H1 (cell line): ENCODE data around the gene RPL21. TPM values are rescaled to one million over a fixed set of nuclear protein-coding genes. Genes with fewer than 3 reads are reported as not detected.

Source experiments
- CTCF ChIA-PET: fragments of 300-600 bp; sonication (Branson Sonifier 250); formaldehyde crosslinking; loops from one replicate; lab custom pipeline; 2021; ENCODE audit not compliant: partially characterized antibody; lab: Charles Lee
- POLR2A ChIA-PET: fragments of 300-600 bp; sonication (Branson Sonifier 250); formaldehyde crosslinking; loops from one replicate; lab custom pipeline; 2021; ENCODE audit warnings: inconsistent platforms; ENCODE audit not compliant: partially characterized antibody; lab: Charles Lee
- DNase-seq, 2 experiments: peaks; one replicate each; pipeline versions ENCODE4 v3.0.0 to v3.0.0-alpha.2; 2010 to 2022; ENCODE audit warnings: low spot score in 2 of 2, low read depth in 1 of 2, mixed read lengths in 1 of 2
- FAIRE-seq: peaks from 2 replicates; lab custom pipeline; 2011; peaks lifted over from hg19 to GRCh38; lab: Jason Lieb, UNC
- H2AFZ ChIP-seq: 2 replicates; pipeline ENCODE4 v1.8.1; 2012; ENCODE audit warnings: low read length, inconsistent platforms
- H2AK5ac ChIP-seq: 2 replicates; pipeline ENCODE4 v1.6.1; 2013; ENCODE audit warnings: low read depth, low read length
- H2BK120ac ChIP-seq: replicated peaks from 2 replicates; pipeline ENCODE3; 2013; ENCODE audit warnings: low read depth, low read length, inconsistent platforms
- H2BK12ac ChIP-seq: 2 replicates; pipeline ENCODE4 v1.6.1; 2013; ENCODE audit warnings: low read depth, low read length
- H2BK15ac ChIP-seq: 2 replicates; pipeline ENCODE4 v1.6.1; 2013; ENCODE audit warnings: low read length
- H2BK20ac ChIP-seq: 2 replicates; pipeline ENCODE4 v1.6.1; 2013; ENCODE audit warnings: low read length
- H2BK5ac ChIP-seq: 2 replicates; pipeline ENCODE4 v1.6.1; 2013; ENCODE audit warnings: low read depth, low read length
- H3K14ac ChIP-seq: 2 replicates; pipeline ENCODE4 v1.6.1; 2013; ENCODE audit warnings: inconsistent platforms; ENCODE audit not compliant: insufficient read length
- H3K18ac ChIP-seq: 2 replicates; pipeline ENCODE4 v1.6.1; 2013; ENCODE audit warnings: low read length; ENCODE audit errors: extremely low read depth
- H3K23ac ChIP-seq: 2 replicates; pipeline ENCODE4 v1.6.1; 2013; ENCODE audit warnings: inconsistent platforms; ENCODE audit not compliant: insufficient read length
- H3K23me2 ChIP-seq: 2 replicates; pipeline ENCODE4 v1.6.1; 2013; ENCODE audit warnings: low read depth, low read length
- H3K27ac ChIP-seq: 2 replicates; pipeline ENCODE4 v1.6.1; 2011; ENCODE audit warnings: low read depth, low read length, inconsistent platforms
- H3K27me3 ChIP-seq, 4 experiments: replicated peaks in 1 of 4; 1 replicate in 1 of 4; 2 replicates in 3 of 4; pipeline versions ENCODE4 v1.6.1 to v1.8.1; 2011 to 2013; ENCODE audit warnings: low read length in 3 of 4, mild to moderate bottlenecking in 3 of 4, inconsistent platforms in 2 of 4, mixed read lengths in 2 of 4, moderate library complexity in 1 of 4; ENCODE audit not compliant: control insufficient read depth in 3 of 4, insufficient read depth in 3 of 4; ENCODE audit errors: extremely low read depth in 1 of 4
- H3K36me3 ChIP-seq, 4 experiments: 2 replicates each; pipeline versions ENCODE4 v1.6.1 to v1.8.1; 2011 to 2013; ENCODE audit warnings: mild to moderate bottlenecking in 4 of 4, low read length in 3 of 4, moderate library complexity in 2 of 4, control low read depth in 1 of 4, inconsistent platforms in 1 of 4; ENCODE audit not compliant: insufficient read depth in 4 of 4, control insufficient read depth in 2 of 4
- H3K4ac ChIP-seq: replicated peaks from 2 replicates; pipeline ENCODE3; 2013; ENCODE audit warnings: low read length, low read depth, mixed read lengths, inconsistent platforms; ENCODE audit not compliant: insufficient read length
- H3K4me1 ChIP-seq, 4 experiments: replicated peaks in 1 of 4; 1 replicate in 1 of 4; 2 replicates in 3 of 4; pipeline versions ENCODE4 v1.6.1 to v1.8.1; 2011 to 2013; ENCODE audit warnings: low read length in 3 of 4, inconsistent platforms in 2 of 4, mixed read lengths in 1 of 4; ENCODE audit not compliant: insufficient read depth in 4 of 4, control insufficient read depth in 3 of 4
- H3K4me2 ChIP-seq, 2 experiments: 2 replicates each; pipeline versions ENCODE4 v1.6.1 to v1.8.1; 2011 to 2013; ENCODE audit warnings: low read depth in 2 of 2, low read length in 2 of 2, control low read depth in 1 of 2, inconsistent platforms in 1 of 2, mild to moderate bottlenecking in 1 of 2; ENCODE audit not compliant: insufficient read depth in 1 of 2
- H3K4me3 ChIP-seq, 4 experiments: fragments of 200-600, 300-600 bp in 1 of 4; sonication (generic), shearing (Covaris generic), sonication (Bioruptor Twin) in 1 of 4; 2 replicates each; pipeline versions ENCODE4 v1.5.1 to v1.8.1; 2011 to 2016; ENCODE audit warnings: low read length in 4 of 4, low read depth in 3 of 4, control low read depth in 2 of 4, inconsistent platforms in 2 of 4, mild to moderate bottlenecking in 2 of 4, mixed read lengths in 1 of 4, moderate library complexity in 1 of 4; ENCODE audit not compliant: insufficient read depth in 2 of 4; ENCODE audit errors: extremely low read depth in 1 of 4
- H3K56ac ChIP-seq: replicated peaks from 2 replicates; pipeline ENCODE3; 2013; ENCODE audit warnings: low read depth, mild to moderate bottlenecking, mixed read lengths, low read length, inconsistent platforms; ENCODE audit not compliant: insufficient read length
- H3K79me1 ChIP-seq: 2 replicates; pipeline ENCODE4 v1.6.1; 2013; ENCODE audit warnings: low read depth, low read length, control low read depth
- H3K79me2 ChIP-seq, 2 experiments: 2 replicates each; pipeline versions ENCODE4 v1.6.1 to v1.8.1; 2012 to 2013; ENCODE audit warnings: low read length in 2 of 2, mild to moderate bottlenecking in 2 of 2, inconsistent platforms in 1 of 2; ENCODE audit not compliant: insufficient read depth in 2 of 2, control insufficient read depth in 1 of 2
- H3K9ac ChIP-seq, 4 experiments: replicated peaks in 1 of 4; 1 replicate in 1 of 4; 2 replicates in 3 of 4; pipeline versions ENCODE4 v1.6.1 to v1.8.1; 2011 to 2013; ENCODE audit warnings: low read depth in 3 of 4, low read length in 3 of 4, control low read depth in 2 of 4, mild to moderate bottlenecking in 2 of 4, moderate library complexity in 2 of 4, inconsistent platforms in 1 of 4; ENCODE audit errors: extremely low read depth in 1 of 4
- H3K9me3 ChIP-seq, 2 experiments: 2 replicates each; pipeline versions ENCODE4 v1.6.1 to v1.8.1; 2012 to 2013; ENCODE audit warnings: mild to moderate bottlenecking in 2 of 2, moderate library complexity in 2 of 2, control low read depth in 1 of 2, inconsistent platforms in 1 of 2, low read depth in 1 of 2, low read length in 1 of 2, mixed read lengths in 1 of 2; ENCODE audit not compliant: insufficient read depth in 2 of 2
- H4K20me1 ChIP-seq, 2 experiments: replicated peaks in 1 of 2; 2 replicates each; pipeline versions ENCODE3 to v1.8.1; 2011 to 2013; ENCODE audit warnings: inconsistent platforms in 2 of 2, low read length in 2 of 2, mild to moderate bottlenecking in 1 of 2; ENCODE audit not compliant: insufficient read depth in 2 of 2, control insufficient read depth in 1 of 2
- H4K5ac ChIP-seq: 2 replicates; pipeline ENCODE4 v1.6.1; 2013; ENCODE audit warnings: low read length, low read depth, mixed read lengths, inconsistent platforms; ENCODE audit not compliant: insufficient read length
- H4K8ac ChIP-seq: 2 replicates; pipeline ENCODE4 v1.8.0; 2013; ENCODE audit warnings: mild to moderate bottlenecking, moderate library complexity, low read length, inconsistent platforms; ENCODE audit not compliant: insufficient read depth; ENCODE audit errors: extremely low read depth
- H4K91ac ChIP-seq: replicated peaks from 2 replicates; pipeline ENCODE3; 2013; ENCODE audit warnings: low read length, mixed read lengths, inconsistent platforms; ENCODE audit not compliant: insufficient read length
- ASH2L ChIP-seq: fragments of 200-600, 300-600 bp; sonication (generic); IDR thresholded peaks from one replicate; pipeline ENCODE4 v1.7.1; 2017; ENCODE audit warnings: low read length
- GTF2F1 ChIP-seq: IDR thresholded peaks from 2 replicates; pipeline ENCODE4 v1.6.1; 2012; ENCODE audit warnings: low read depth, low read length, improper control_type of control experiment, borderline replicate concordance
- KDM4A ChIP-seq: IDR thresholded peaks from one replicate; pipeline ENCODE4 v1.7.1; 2012; ENCODE audit warnings: low read depth, mild to moderate bottlenecking, moderate library complexity, low read length, inconsistent platforms; ENCODE audit not compliant: severe bottlenecking
- PHF8 ChIP-seq: fragments of 200-600 bp; sonication (generic); conservative IDR thresholded peaks from 2 replicates; pipeline ENCODE4 v1.7.1; 2012; ENCODE audit warnings: low read depth, mild to moderate bottlenecking, inconsistent platforms, low read length, moderate library complexity
- RAD21 ChIP-seq, 2 experiments: IDR thresholded peaks in 1 of 2; conservative IDR thresholded peaks in 1 of 2; 2 replicates each; pipeline ENCODE4 v1.6.1; 2011; ENCODE audit warnings: low read depth in 2 of 2, low read length in 2 of 2, improper control_type of control experiment in 1 of 2, inconsistent platforms in 1 of 2, mild to moderate bottlenecking in 1 of 2, moderate library complexity in 1 of 2
- RBBP5 ChIP-seq: IDR thresholded peaks from 2 replicates; pipeline ENCODE4 v1.7.1; 2012; ENCODE audit warnings: low read depth, mild to moderate bottlenecking, inconsistent platforms, low read length, moderate library complexity, borderline replicate concordance
- TAF7 ChIP-seq: optimal IDR thresholded peaks from 2 replicates; pipeline ENCODE3; 2011; ENCODE audit warnings: low read depth, mild to moderate bottlenecking, inconsistent platforms, low read length, moderate library complexity, borderline replicate concordance
- WGBS, 2 experiments: shearing (Covaris generic) in 1 of 2; methylation state at CpG; one replicate each; pipeline versions ENCODE4 v1.1.6 to v1.1.7; 2013 to 2015; ENCODE audit warnings: low lambda C conversion rate in 2 of 2, mixed read lengths in 2 of 2, inconsistent platforms in 1 of 2, low coverage in 1 of 2, missing lambda C conversion rate in 1 of 2; ENCODE audit not compliant: insufficient replicate concordance in 2 of 2, insufficient coverage in 1 of 2, insufficient read length in 1 of 2; ENCODE audit errors: extremely low coverage in 1 of 2, missing lambda C conversion rate in 1 of 2; 5-methylcytosine and 5-hydroxymethylcytosine counted together
- polyA plus RNA-seq, 7 experiments: library from polyadenylated mRNA; depleted of rRNA in 3 of 7; stranded (reverse) in 5 of 7; unstranded in 2 of 7; fragments of >200 nt in 5 of 7; fragments of 200-250 nt in 2 of 7; gene quantifications; 1 replicate in 5 of 7; 2 replicates in 1 of 7; 4 replicates in 1 of 7; pipeline versions ENCODE4 v1.2.1 to v1.2.3, GENCODE V29; 2011 to 2013; ENCODE audit warnings: missing spikeins in 2 of 7, mixed read lengths in 2 of 7
- total RNA-seq: library from RNA; stranded (reverse); fragmentation: NEBNext Ultra II Directional; extraction: Animal tissue kit (Norgen Biotek cat#: 25700); gene quantifications from 2 replicates; pipeline ENCODE4 v1.2.1, GENCODE V29; 2021
- TF ChIP-seq, protein P1 (sequence below): IDR thresholded peaks from 2 replicates; pipeline ENCODE4 v1.6.1; 2011; ENCODE audit warnings: low read length, improper control_type of control experiment

RPL21 gene
- total and polyA plus RNA-seq, 2 of the 8 experiments (the other 6 are each of a cell fraction or from before 2014, with no cell fraction given), result 624 to 1,283 TPM

DNA sequence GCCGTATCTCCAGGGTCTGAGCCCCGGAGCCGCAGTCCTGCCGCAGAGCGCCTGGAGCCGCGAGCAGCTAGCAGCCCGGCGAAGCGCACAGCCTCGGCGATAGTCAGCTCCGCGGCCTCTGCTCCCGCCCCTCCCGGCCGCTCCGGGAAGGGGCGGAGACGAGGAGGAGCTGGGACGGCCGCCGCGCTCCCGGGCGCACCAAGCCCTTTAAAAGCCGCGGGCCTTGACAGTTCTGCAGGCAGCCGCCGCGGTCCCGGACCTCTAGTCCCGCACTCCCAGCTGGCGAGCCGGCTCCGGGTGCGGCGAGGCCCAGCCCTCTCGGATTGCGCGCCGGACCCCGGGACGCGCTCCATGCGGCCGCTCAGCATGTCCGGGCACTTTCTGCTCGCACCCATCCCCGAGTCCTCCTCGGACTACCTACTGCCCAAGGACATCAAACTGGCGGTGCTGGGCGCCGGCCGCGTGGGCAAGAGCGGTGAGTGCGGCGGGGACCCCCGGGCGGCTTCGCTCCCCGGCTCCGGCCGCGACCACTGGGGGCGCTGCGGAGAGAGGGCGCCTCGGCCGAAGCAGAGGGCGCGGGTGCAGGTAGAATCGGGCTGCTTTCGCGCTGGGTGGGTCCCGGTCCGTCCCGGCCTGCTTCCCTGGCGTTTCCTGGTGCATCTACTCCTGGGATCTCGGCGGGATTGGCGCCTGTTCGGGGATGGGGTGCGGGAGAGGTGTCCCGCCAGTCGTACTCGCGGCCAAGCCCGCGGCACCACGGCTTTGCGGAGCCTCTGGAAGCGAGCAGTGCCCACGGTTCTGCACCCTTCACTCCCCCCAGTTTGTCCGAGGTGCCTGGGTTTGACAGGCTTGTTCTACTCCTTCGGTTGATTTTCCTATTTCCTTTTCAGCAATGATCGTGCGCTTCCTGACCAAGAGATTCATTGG is 19.5 kb downstream of the RPL21 start, which contains the start of gene RASL11A:
Gene RASL11A, plus strand, starts transcription at position 237 of the 927 bp plus-strand sequence. Its CDS starts 115 bp downstream, at position 352.
- Histone ChIP-seq H3K79me2 (no peaks in the 10 kb centered on the region), H2AK5ac (no peak within 1 kb of the TSS), H3K27ac (no peak within 1 kb of the TSS), H2BK120ac (peak within 1 kb of the TSS; percentile 80), H3K4me1 (peaks cover 0 to 3% (median 0%) of the 10 kb centered on the region in 4 experiments; a peak in 1 of 7 replicates), H3K27me3 (peaks cover 0 to 15% (median 12%) of the 10 kb centered on the region in 4 experiments; a peak in 6 of 7 replicates), H3K4me3 (peak within 1 kb of the TSS; percentile 57 to 78 (median 69)), H2BK12ac (no peak within 1 kb of the TSS), H3K9ac (peak within 1 kb of the TSS; percentile 35 to 59 (median 45); a peak in 6 of 7 replicates), H3K36me3 (no peaks in the 10 kb centered on the region), H3K18ac (peak within 1 kb of the TSS; percentile 88), H4K8ac (peak within 1 kb of the TSS; percentile 75; the same call in 1 of the 2 replicates), H3K4me2 (peak within 1 kb of the TSS; percentile 66 to 93), H4K20me1 (no peaks in the 10 kb centered on the region), H3K56ac (no peak within 1 kb of the TSS), H3K9me3 (no peaks in the 10 kb centered on the region), H3K23me2 (peaks cover 11% of the 10 kb centered on the region), H4K5ac (peak within 1 kb of the TSS; percentile 74), H2AFZ (peak within 1 kb of the TSS; percentile 88), H4K91ac (peak within 1 kb of the TSS; percentile 20), H3K4ac (no peak within 1 kb of the TSS), H3K14ac (no peak within 1 kb of the TSS), H3K23ac (no peak within 1 kb of the TSS), H3K79me1 (no peaks in the 10 kb centered on the region; the same call in 1 of the 2 replicates), H2BK20ac (no peak within 1 kb of the TSS), H2BK5ac (peak within 1 kb of the TSS; percentile 73; the same call in 1 of the 2 replicates), H2BK15ac (no peak within 1 kb of the TSS)
- no peak for FAIRE-seq
- peak; percentile 74 to 92 for DNase-seq
- 3% methylated on average over 84 of the region's 99 CpGs; no CpG with 5 or more reads in 1 of the 2 experiments for WGBS, 2 experiments
- POLR2A ChIA-PET, result interaction anchor here (0.7 to 15.4 kb wide), 10 partner anchors 9 to 566 kb away, joined by 3 to 197 read pairs (median 3); partner anchors contain the start of gene RPL21
- CTCF ChIA-PET, result interaction anchor here (0.5 to 2.2 kb wide), 25 partner anchors 8 to 327 kb away, joined by 3 to 12 read pairs (median 3); no protein-coding TSS in a partner anchor
- TF ChIP-seq PHF8 (peak; percentile 85), ASH2L (peak; percentile 93), RAD21 (IDR thresholded peaks at IDR 0.05 in 1 of 2, conservative IDR thresholded peaks at IDR 0.05 in 1 of 2; ENCODE audit: low read depth in 2 of 2, low read length in 2 of 2) (peak in 1 of 2 experiments; percentile 57; a peak in 3 of 4 replicates), GTF2F1 (peak; percentile 43; the same call in 1 of the 2 replicates), RBBP5 (peak; percentile 78; the same call in 1 of the 2 replicates), KDM4A (peak; percentile 90), TAF7 (peak; percentile 50)
- TF ChIP-seq, protein P1, sequence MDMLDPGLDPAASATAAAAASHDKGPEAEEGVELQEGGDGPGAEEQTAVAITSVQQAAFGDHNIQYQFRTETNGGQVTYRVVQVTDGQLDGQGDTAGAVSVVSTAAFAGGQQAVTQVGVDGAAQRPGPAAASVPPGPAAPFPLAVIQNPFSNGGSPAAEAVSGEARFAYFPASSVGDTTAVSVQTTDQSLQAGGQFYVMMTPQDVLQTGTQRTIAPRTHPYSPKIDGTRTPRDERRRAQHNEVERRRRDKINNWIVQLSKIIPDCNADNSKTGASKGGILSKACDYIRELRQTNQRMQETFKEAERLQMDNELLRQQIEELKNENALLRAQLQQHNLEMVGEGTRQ, result no peak
